Measurements from ENCODE around the gene CRYBG1. TPM values are rescaled to one million over a fixed set of nuclear protein-coding genes. Genes with fewer than 3 reads are reported as not detected.

The CRYBG1 gene
- total RNA-seq, 1 experiment from 2014 or later, result 10.7 TPM

DNA sequence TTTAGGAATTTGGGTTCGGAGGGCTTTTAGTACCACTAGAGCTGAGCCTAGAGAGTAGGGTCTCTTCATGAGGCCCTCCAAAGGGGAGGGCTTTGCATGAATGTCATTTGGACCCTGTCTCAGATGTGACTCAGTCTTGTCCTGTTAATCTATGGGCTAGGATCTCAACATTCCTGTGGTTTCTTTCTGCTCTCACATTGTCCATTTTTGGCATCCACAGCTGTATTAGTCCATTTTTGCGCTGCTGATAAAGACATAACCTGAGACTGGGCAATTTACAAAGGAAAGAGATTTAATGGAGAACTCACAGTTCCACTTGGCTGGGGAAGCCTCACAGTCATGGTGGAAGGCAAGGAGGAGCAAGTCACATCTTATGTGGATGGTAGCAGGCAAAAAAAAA is 61.0 kb downstream of the CRYBG1 start:
- POLR2A ChIA-PET, result no interaction called here
- CTCF ChIA-PET, result no interaction called here
- intact Hi-C loops (cut with micrococcal nuclease), result no loop called here
- Histone ChIP-seq H3K9me3 (ENCODE audit: control insufficient read depth in 1 of 2, insufficient read depth in 1 of 2, low read depth in 1 of 2, low read length in 2 of 2) (no peaks in the 10 kb centered on the region), H3K4me2 (ENCODE audit: low read length) (no peak overlapping the region), H3K27ac (ENCODE audit: low read depth, low read length) (no peak overlapping the region), H2AFZ (ENCODE audit: low read depth, low read length, poor library complexity, severe bottlenecking) (no peak overlapping the region), H3K4me1 (ENCODE audit: control insufficient read depth in 1 of 2, insufficient read depth in 2 of 2, low read length in 2 of 2) (peaks cover 0 to 7% of the 10 kb centered on the region in 2 experiments; a peak in 1 of 4 replicates), H3K4me3 (replicated peaks in 1 of 2; ENCODE audit: low read depth in 1 of 2, low read length in 2 of 2) (no peak overlapping the region), H3K9ac (ENCODE audit: low read length) (no peak overlapping the region), H3K9me2 (ENCODE audit: insufficient read depth) (peaks cover 3% of the 10 kb centered on the region; the same call in 1 of the 2 replicates), H3K27me3 (ENCODE audit: insufficient read depth, low read length) (no peaks in the 10 kb centered on the region), H3K36me3 (ENCODE audit: control insufficient read depth in 1 of 2, insufficient read depth in 2 of 2, low read length in 2 of 2) (no peaks in the 10 kb centered on the region), H4K20me1 (ENCODE audit: insufficient read depth) (no peaks in the 10 kb centered on the region), H3K79me2 (ENCODE audit: insufficient read depth, low read length) (no peaks in the 10 kb centered on the region)
- no peak for ATAC-seq
- BruUV-seq (replicated peaks), result no TSS peak
- DNase-seq (ENCODE audit: low read depth, low spot score), result no peak
- no peak for TF ChIP-seq RAD21 (IDR thresholded peaks at IDR 0.05; ENCODE audit: low read depth)
- no peak for TF ChIP-seq ZBTB33 (IDR thresholded peaks at IDR 0.05; ENCODE audit: extremely low read depth, insufficient replicate concordance, low read length)
- no peak for TF ChIP-seq EGR1 (IDR thresholded peaks at IDR 0.05; ENCODE audit: low read depth)
- RAD21 ChIA-PET (ENCODE audit: low non-redundant PET in 1 of 2, low total read pairs in 2 of 2, uncharacterized antibody in 2 of 2, unreplicated experiment in 2 of 2), result no interaction called here

DNA sequence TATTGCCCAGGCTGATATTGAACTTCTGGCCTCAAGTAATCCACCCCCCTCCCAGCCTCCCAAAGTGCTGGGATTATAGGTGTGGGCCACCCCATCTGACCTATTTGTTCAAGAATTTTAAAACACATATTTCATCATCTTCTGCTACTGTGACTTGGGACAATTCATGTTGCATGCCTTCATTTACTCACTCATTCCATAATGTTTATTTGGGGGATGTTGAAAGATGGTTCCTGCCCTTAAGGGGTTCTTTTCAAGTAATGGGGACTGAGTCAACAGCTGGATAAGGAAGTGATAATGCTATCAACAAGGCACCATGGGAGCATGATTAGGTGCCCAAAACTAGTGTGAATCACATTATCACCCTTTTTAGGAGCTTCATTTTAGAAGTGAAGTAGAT is 62.0 kb downstream of the CRYBG1 start:
- ChIA-PET POLR2A (no interaction called here), RAD21 (ENCODE audit: low non-redundant PET in 1 of 2, low total read pairs in 2 of 2, uncharacterized antibody in 2 of 2, unreplicated experiment in 2 of 2) (no interaction called here), CTCF (no interaction called here)
- Histone ChIP-seq H3K4me3 (replicated peaks in 1 of 2; ENCODE audit: low read depth in 1 of 2, low read length in 2 of 2) (no peak overlapping the region), H4K20me1 (ENCODE audit: insufficient read depth) (no peaks in the 10 kb centered on the region), H3K9ac (ENCODE audit: low read length) (no peak overlapping the region), H3K27ac (ENCODE audit: low read depth, low read length) (no peak overlapping the region), H3K9me3 (ENCODE audit: control insufficient read depth in 1 of 2, insufficient read depth in 1 of 2, low read depth in 1 of 2, low read length in 2 of 2) (no peaks in the 10 kb centered on the region), H3K27me3 (ENCODE audit: insufficient read depth, low read length) (no peaks in the 10 kb centered on the region), H3K36me3 (ENCODE audit: control insufficient read depth in 1 of 2, insufficient read depth in 2 of 2, low read length in 2 of 2) (no peaks in the 10 kb centered on the region), H3K4me2 (ENCODE audit: low read length) (no peak overlapping the region), H3K79me2 (ENCODE audit: insufficient read depth, low read length) (no peaks in the 10 kb centered on the region), H3K9me2 (ENCODE audit: insufficient read depth) (peaks cover 3% of the 10 kb centered on the region; the same call in 1 of the 2 replicates), H3K4me1 (ENCODE audit: control insufficient read depth in 1 of 2, insufficient read depth in 2 of 2, low read length in 2 of 2) (peaks cover 0 to 7% of the 10 kb centered on the region in 2 experiments; a peak in 1 of 4 replicates), H2AFZ (ENCODE audit: low read depth, low read length, poor library complexity, severe bottlenecking) (no peak overlapping the region)
- no peak for ATAC-seq
- DNase-seq (ENCODE audit: low read depth, low spot score), result no peak
- intact Hi-C loops (cut with micrococcal nuclease), result no loop called here
- BruUV-seq (replicated peaks), result no TSS peak
- TF ChIP-seq ELF1 (IDR thresholded peaks at IDR 0.05; ENCODE audit: borderline replicate concordance, low read depth) (no peak), ZBTB33 (IDR thresholded peaks at IDR 0.05; ENCODE audit: extremely low read depth, insufficient replicate concordance, low read length) (no peak), SP1 (IDR thresholded peaks at IDR 0.05; ENCODE audit: low read depth) (no peak), EZH2 (IDR thresholded peaks at IDR 0.05) (no peak), FOSL1 (IDR thresholded peaks at IDR 0.05; ENCODE audit: low read depth) (no peak), ZNF274 (IDR thresholded peaks at IDR 0.05; ENCODE audit: low read depth, low read length) (no peak), CEBPB (IDR thresholded peaks at IDR 0.05; ENCODE audit: low read depth) (no peak), POLR2AphosphoS5 (IDR thresholded peaks at IDR 0.05; ENCODE audit: low read depth, low read length) (no peak), EGR1 (IDR thresholded peaks at IDR 0.05; ENCODE audit: low read depth) (no peak), SRF (IDR thresholded peaks at IDR 0.05; ENCODE audit: low read depth) (no peak), JUND (IDR thresholded peaks at IDR 0.05) (no peak), YY1 (IDR thresholded peaks at IDR 0.05; ENCODE audit: extremely low read depth, insufficient replicate concordance, low read depth, low read length) (no peak)
- TF ChIP-seq, protein P1, sequence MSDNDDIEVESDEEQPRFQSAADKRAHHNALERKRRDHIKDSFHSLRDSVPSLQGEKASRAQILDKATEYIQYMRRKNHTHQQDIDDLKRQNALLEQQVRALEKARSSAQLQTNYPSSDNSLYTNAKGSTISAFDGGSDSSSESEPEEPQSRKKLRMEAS (IDR thresholded peaks at IDR 0.05), result no peak
- TF ChIP-seq, protein P2, sequence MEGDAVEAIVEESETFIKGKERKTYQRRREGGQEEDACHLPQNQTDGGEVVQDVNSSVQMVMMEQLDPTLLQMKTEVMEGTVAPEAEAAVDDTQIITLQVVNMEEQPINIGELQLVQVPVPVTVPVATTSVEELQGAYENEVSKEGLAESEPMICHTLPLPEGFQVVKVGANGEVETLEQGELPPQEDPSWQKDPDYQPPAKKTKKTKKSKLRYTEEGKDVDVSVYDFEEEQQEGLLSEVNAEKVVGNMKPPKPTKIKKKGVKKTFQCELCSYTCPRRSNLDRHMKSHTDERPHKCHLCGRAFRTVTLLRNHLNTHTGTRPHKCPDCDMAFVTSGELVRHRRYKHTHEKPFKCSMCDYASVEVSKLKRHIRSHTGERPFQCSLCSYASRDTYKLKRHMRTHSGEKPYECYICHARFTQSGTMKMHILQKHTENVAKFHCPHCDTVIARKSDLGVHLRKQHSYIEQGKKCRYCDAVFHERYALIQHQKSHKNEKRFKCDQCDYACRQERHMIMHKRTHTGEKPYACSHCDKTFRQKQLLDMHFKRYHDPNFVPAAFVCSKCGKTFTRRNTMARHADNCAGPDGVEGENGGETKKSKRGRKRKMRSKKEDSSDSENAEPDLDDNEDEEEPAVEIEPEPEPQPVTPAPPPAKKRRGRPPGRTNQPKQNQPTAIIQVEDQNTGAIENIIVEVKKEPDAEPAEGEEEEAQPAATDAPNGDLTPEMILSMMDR (IDR thresholded peaks at IDR 0.05 in 2 of 3, conservative IDR thresholded peaks at IDR 0.05 in 1 of 3; ENCODE audit: borderline replicate concordance in 1 of 3, insufficient read depth in 1 of 3, low read depth in 2 of 3, low read length in 2 of 3), result no peak

All from HCT116 (cell line).